ENCODE data around the gene TSC2.

Gene TSC2

DNA sequence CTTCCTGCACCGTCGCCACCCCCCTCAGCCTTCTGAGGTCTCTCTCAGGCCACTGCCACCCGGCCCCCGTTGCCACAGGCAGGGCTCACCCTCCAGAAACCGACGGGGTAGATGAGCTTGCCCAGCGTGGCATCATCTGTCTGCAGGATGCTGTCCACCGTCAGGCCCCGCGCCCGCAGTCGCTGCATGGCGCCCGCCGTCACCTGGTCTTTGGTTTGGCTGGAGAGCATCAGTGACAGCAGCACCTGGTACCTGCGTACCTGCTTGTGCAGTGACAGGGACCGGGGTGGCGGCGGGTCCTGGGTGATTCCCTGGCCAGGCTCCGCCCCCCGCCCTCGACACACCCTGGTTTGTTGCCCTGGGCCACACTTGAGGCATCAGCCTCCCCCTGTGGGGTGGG lies 3.2 kb upstream of the TSC2 start:
- DNase-seq, result no peak

- no peak for DNase-seq
These were observed 1.6 kb upstream of the TSC2 start for GRCh38 chr16:2045965-2046892.

GRCh38 chr16:2046893-2047329 lies 874 bp upstream of the TSC2 start:
- DNase-seq, result no peak

DNA sequence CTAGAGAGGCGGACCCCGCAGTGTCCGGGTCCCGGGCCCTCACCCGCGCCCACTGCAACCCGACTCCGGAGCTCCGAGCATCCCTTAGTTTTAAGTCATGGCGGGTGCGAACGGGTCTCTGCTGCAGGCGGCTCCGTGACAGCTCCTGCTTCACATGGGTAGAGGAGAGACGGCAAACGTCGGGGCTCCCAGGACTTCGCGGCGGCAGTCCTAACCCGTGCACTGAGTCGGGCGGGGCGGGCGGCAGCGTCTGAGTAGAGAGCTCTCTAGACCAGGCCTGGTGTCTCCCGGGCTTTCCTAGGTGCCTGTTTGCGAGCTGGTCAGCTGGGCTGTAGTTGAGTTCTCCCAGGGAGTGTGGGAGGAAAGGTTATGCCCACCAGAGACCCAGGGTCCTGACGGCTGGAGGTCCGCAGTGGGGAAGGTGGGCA lies 345 bp downstream of the TSC2 start:
- DNase-seq, result no peak

DNA sequence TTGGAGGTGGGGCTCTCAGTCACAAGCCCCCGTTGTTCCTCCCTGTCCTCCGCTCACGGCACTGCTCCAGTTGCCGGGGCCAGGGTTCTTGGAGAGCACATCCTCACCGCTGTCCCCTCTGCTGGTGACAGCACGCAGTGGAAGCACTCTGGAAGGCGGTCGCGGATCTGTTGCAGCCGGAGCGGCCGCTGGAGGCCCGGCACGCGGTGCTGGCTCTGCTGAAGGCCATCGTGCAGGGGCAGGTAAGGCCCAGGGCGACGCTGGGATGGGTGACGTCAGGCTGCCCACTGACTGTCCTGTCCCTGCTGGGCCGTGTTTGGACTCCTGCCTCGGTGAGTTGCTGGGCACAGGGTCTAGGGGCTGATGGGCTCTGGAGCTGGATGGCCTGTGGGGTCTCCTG lies 5.4 kb downstream of the TSC2 start:
- no peak for DNase-seq

DNA sequence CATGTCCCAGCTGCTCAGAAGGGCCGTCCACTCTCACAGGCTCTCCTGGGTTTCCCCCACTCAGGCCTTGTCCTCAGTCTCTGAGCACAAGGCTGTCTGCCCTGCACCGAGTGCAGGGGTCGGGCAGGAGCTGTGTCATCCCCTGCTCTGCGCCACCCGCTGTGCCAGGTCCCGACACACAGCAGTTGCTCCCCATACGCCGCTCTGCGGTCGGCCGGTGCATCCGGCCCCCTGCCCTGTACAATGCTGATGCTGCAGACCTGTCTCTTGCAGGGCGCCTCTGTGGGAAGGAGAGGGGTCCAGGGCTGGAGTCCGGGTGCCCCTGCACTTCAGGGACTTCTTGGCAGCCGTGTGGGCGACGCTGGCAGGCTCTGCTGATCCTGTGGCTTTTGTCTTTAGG lies 6.1 kb downstream of the TSC2 start:
- DNase-seq, result no peak

- DNase-seq, result no peak
These were observed 6.9 kb downstream of the TSC2 start for GRCh38 chr16:2054543-2055245.

- no peak for DNase-seq
These were observed 8.3 kb downstream of the TSC2 start for GRCh38 chr16:2056077-2056476.

- no peak for DNase-seq
These were observed 9.1 kb downstream of the TSC2 start for GRCh38 chr16:2056681-2057407.

DNA sequence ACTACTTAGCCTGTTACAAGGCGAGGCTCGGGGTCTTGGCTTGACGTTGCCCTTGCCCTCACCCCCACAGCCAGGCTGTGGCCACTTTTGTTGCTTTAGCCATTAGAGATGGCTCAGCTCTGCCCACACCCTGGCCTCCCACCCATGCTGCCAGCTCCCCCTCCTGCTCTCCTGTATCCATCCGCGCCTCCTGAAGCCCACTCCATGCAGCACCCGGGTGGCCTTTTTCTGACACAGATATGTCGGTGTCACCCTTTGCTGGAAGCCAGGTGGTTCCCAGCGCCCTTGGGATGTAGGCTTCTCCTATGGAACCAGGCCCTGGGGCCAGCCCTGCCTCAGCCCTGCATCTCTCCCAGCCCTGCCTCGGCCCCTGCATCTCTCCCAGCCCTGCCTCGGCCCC lies 9.7 kb downstream of the TSC2 start:
- no peak for DNase-seq

DNA sequence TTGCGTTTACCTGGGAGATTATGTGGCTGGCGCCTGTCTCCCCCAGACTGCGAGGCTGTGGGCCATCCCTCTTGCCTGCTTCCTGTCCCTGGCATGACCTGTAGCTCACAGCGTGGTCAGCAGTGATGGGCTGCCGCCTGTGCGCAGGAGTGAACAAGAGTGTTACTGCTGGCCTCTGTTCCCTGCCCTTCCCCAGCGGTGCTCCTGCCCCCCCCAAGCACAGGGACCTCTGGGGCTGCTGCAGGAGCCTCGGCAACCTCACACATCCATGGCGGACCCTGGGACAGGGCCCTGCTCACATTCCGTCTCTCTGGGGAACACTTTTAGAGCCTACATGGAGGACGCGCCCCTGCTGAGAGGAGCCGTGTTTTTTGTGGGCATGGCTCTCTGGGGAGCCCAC lies 10.6 kb downstream of the TSC2 start:
- no peak for DNase-seq

GRCh38 chr16:2058872-2059271 lies 11.1 kb downstream of the TSC2 start:
- DNase-seq, result no peak

DNA sequence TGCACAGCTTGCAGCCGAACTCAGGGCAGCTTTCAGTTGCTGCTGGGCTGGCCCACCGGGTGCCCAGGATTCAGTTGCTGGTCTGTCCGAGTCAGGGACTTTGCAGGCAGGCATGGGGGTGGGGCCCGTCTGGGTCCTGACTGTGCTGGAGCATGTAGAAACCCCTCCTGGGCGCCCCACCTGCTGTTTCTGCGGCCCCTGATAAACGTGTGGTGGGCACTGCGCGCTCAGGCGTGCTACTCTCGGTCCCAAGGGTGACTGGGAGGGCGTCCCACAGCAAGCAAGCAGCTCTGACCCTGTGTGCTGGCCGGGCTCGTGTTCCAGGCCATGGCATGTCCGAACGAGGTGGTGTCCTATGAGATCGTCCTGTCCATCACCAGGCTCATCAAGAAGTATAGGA lies 12.6 kb downstream of the TSC2 start:
- DNase-seq, result no peak

DNA sequence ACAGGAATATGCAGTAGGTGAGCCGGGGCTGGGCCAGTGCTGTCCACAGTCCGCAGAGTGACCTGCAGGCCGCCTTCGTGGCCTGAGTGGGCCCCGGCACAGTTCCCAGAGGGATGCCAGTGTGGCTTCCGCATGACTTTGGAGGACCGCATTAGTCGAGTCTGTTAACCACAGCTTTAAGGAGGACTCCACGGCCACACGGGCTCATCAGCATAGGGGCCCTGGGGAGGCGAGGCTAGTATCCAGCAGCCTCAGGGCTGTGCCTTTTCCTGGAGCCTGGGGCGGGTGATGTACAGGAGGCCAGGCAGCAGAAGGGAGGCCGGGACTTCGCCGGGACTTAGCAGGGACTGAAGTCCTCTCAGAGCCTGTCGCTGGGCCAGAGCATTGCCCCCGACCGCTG lies 13.2 kb downstream of the TSC2 start:
- no peak for DNase-seq

GRCh38 chr16:2061526-2061925 lies 13.7 kb downstream of the TSC2 start:
- no peak for DNase-seq

DNA sequence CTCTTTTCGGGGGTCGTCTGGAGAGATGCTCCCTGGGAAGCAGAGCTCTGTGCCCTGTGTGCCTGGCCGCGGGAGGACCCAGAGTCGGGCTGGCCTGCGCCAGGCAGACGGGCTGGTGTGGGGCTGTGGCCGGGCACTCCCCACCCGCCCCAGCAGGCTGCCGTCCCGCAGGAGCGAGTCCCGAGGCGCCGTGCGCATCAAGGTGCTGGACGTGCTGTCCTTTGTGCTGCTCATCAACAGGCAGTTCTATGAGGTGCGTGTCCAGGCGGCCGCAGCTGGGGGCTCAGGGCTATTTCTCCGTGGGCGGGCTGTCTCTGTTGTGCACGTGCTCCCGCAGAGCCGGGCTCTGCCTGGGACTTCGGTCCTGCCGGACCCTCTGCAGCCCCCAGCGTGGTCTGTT lies 15.0 kb downstream of the TSC2 start:
- DNase-seq, result no peak

- no peak for DNase-seq
These were observed 16.1 kb downstream of the TSC2 start for GRCh38 chr16:2063861-2064260.

- DNase-seq, result no peak
These were observed 16.7 kb downstream of the TSC2 start for GRCh38 chr16:2064368-2064945.

DNA sequence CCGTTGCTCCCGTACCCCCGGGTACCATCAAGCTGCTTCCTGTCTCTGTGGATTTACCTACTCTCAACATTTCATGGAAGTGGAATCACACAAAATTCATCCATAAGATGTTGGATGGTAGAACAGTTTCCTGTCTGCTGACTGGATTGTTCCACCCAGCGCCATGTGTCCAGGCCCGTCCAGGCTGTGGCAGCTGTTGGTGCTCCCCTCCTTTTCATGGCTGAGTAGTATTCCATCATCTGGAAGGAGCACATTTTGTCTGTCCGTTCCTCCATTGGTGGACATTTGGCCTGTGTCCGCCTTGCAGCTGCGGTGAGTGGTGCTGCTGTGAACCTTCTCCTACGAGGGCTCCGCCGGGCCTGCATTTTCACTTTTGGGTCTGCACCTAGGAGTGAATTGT lies 18.4 kb downstream of the TSC2 start:
- no peak for DNase-seq

DNA sequence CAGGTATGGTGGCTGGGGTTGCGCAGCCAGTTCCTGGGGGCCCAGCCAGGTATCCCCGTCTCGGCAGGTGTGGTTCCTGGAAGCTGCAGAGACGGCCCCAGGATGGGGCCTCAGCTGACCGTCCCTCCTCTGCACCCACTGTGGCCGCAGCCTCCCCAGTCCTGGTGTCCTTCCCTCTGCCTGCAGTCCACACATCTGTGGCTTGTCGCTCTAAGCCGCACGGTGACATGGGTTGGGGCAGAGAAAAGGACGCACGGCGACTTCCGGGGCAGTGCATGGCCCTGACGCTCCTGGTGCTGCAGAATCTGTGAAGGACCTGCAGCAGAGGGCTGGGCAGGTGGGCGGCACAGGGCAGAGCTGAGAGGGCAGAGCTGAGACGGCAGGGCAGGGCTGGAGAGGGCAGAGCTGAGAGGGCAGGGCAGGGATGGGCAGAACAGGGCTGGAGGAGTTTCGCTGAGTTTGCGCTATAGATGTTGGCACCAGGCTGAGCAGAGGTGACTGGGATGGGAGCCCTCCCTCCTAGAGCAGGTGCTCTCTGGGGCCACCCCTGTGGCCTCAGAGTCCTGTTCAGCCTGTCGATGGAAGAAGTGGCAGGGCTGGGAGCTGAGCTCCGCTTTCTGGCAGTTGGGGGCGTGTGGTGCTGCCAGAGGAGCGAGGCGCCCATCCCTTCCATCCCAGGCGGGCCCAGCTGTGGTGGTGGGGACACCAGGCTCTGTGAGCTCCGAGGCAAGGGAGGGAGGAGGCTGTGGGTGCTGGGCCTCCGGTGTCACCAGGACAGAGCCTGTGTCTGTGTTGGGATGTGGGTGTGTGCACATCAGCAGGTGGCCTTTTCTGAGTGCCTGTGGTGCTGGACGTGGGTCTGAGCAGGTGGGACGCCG lies 23.0 kb downstream of the TSC2 start:
- no peak for DNase-seq

GRCh38 chr16:2071454-2072202 lies 23.8 kb downstream of the TSC2 start:
- no peak for DNase-seq

Data from cortex of kidney (tissue), 1 donor.